C4-2B (cell line): ENCODE data around the gene SLC25A47.

Experiments
- CTCF ChIP-seq: fragments of 450-650 bp; conservative IDR thresholded peaks from 2 replicates; pipeline ENCODE4 v1.5.1; 2017; ENCODE audit warnings: mild to moderate bottlenecking
- ZFX ChIP-seq: fragments of 450-650 bp; IDR thresholded peaks from 2 replicates; pipeline ENCODE4 v1.6.1; 2017

- TF ChIP-seq CTCF: no peak
- no peak for TF ChIP-seq ZFX
These were observed 6.3 kb downstream of the SLC25A47 start for GRCh38 chr14:100329233-100330006.
